ENCODE data around the gene TANGO6. TPM values are rescaled to one million over a fixed set of nuclear protein-coding genes. Genes with fewer than 3 reads are reported as not detected.

TANGO6 gene
- total RNA-seq, 2 experiments from 2014 or later: 17.1 to 18.1 TPM

DNA sequence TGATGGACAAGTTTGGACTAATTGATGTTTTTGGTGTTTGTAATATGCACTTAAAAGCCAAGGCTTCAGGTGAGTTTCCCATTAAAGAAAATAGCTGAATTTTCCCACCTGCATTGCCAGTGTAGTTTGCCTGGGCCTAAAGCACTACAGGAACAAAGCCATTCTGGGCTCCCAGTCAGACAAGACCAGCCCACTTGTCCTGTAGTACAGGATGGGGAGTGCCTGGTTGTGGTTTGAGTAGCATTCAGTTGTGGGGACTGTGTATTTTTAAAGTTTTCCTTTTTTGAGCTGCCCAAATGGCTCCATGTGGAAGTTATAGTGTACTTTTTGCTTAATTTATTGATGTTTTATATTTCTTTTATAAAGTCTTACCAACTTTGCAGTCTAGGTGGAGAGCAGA lies 91.7 kb downstream of the TANGO6 start:
- TF ChIP-seq, protein P1, sequence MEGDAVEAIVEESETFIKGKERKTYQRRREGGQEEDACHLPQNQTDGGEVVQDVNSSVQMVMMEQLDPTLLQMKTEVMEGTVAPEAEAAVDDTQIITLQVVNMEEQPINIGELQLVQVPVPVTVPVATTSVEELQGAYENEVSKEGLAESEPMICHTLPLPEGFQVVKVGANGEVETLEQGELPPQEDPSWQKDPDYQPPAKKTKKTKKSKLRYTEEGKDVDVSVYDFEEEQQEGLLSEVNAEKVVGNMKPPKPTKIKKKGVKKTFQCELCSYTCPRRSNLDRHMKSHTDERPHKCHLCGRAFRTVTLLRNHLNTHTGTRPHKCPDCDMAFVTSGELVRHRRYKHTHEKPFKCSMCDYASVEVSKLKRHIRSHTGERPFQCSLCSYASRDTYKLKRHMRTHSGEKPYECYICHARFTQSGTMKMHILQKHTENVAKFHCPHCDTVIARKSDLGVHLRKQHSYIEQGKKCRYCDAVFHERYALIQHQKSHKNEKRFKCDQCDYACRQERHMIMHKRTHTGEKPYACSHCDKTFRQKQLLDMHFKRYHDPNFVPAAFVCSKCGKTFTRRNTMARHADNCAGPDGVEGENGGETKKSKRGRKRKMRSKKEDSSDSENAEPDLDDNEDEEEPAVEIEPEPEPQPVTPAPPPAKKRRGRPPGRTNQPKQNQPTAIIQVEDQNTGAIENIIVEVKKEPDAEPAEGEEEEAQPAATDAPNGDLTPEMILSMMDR (IDR thresholded peaks at IDR 0.05): no peak
- Mint-ChIP-seq H3K36me3 (ENCODE audit: low read depth) (peaks cover 75% of the 10 kb centered on the region), H3K27me3 (no peaks in the 10 kb centered on the region), H3K4me3 (no peak overlapping the region), H3K9me3 (no peaks in the 10 kb centered on the region), H3K27ac (no peak overlapping the region), H3K4me1 (ENCODE audit: low read depth) (no peaks in the 10 kb centered on the region)
- POLR2A ChIA-PET: interaction anchor here (0.7 kb wide), 1 partner anchor 264 kb away, joined by 3 read pairs; no protein-coding TSS in a partner anchor
- peaks cover 23% of the 10 kb centered on the region for H3K36me3 ChIP-seq (ENCODE audit: insufficient read depth, low read length)
- no peaks in the 10 kb centered on the region for H3K4me1 ChIP-seq (ENCODE audit: insufficient read depth, low read length)
- DNase-seq (no peak), ATAC-seq (ENCODE audit: poor library complexity) (no peak)
- H3K27me3 ChIP-seq (ENCODE audit: control insufficient read depth in 1 of 2, insufficient read depth in 2 of 2, low read length in 2 of 2): no peaks in the 10 kb centered on the region
- H3K27ac ChIP-seq (ENCODE audit: low read depth in 1 of 2, low read length in 2 of 2): no peak overlapping the region
- CTCF ChIA-PET: no interaction called here
- H3K9me3 ChIP-seq (ENCODE audit: control insufficient read depth in 1 of 2, insufficient read depth in 1 of 2, low read length in 2 of 2): no peaks in the 10 kb centered on the region
- intact Hi-C loops (cut with DNase I, micrococcal nuclease): no loop called here
- no peak overlapping the region for H3K4me3 ChIP-seq (ENCODE audit: low read length)

DNA sequence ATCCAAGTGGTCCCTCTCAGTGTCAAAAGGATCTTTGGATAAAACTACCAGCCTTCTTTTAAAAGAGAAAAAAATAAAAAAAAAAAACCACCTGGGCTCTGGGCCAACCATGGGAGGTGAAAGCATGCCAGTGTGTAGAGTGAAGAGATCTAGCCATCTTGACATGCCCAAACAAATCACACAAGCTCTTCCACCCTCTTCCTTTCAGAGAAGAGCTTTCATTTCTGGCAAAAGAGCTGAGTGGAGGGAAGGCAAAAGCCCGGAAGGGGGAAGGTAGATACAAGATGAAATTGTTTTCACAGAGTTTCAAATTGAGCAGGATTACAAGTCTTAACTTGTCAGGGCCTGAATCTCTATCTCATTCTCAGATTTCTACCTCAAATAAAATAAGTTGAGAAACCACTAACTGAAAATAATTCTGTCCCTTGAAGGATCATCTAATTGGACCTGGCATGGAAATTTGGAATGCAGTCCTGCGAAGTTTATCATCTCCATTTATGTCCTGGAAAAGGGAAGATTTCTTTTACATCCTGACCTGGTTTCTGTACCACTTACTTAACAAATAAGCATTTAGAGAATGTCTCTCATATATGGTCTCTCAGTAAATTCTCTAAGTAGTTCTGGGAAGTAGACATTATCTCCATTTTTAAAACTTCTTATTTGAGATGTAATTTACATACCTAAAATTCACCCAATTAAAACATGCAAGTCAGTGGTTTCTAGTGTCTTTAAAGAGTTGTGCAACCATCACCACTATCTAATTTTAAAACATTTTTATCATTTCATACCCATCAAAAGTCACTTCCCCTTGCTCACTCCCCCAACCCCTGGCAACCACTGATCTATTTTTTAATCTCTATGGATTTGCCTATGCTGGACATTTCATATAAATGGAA lies 93.7 kb downstream of the TANGO6 start:
- Histone ChIP-seq H3K9me3 (ENCODE audit: control insufficient read depth in 1 of 2, insufficient read depth in 1 of 2, low read length in 2 of 2) (no peaks in the 10 kb centered on the region), H3K4me1 (ENCODE audit: insufficient read depth, low read length) (no peaks in the 10 kb centered on the region), H3K4me3 (ENCODE audit: low read length) (no peak overlapping the region), H3K27ac (ENCODE audit: low read depth in 1 of 2, low read length in 2 of 2) (no peak overlapping the region), H3K27me3 (ENCODE audit: control insufficient read depth in 1 of 2, insufficient read depth in 2 of 2, low read length in 2 of 2) (no peaks in the 10 kb centered on the region), H3K36me3 (ENCODE audit: insufficient read depth, low read length) (peaks cover 10% of the 10 kb centered on the region)
- Mint-ChIP-seq H3K9me3 (no peaks in the 10 kb centered on the region), H3K27ac (no peak overlapping the region), H3K27me3 (no peaks in the 10 kb centered on the region), H3K4me1 (ENCODE audit: low read depth) (no peaks in the 10 kb centered on the region), H3K36me3 (ENCODE audit: low read depth) (peaks cover 64% of the 10 kb centered on the region), H3K4me3 (no peak overlapping the region)
- TF ChIP-seq, protein P1 (IDR thresholded peaks at IDR 0.05): no peak
- intact Hi-C loops (cut with DNase I, micrococcal nuclease): no loop called here
- DNase-seq: no peak
- CTCF ChIA-PET: no interaction called here
- POLR2A ChIA-PET: no interaction called here
- no peak for ATAC-seq (ENCODE audit: poor library complexity)

DNA sequence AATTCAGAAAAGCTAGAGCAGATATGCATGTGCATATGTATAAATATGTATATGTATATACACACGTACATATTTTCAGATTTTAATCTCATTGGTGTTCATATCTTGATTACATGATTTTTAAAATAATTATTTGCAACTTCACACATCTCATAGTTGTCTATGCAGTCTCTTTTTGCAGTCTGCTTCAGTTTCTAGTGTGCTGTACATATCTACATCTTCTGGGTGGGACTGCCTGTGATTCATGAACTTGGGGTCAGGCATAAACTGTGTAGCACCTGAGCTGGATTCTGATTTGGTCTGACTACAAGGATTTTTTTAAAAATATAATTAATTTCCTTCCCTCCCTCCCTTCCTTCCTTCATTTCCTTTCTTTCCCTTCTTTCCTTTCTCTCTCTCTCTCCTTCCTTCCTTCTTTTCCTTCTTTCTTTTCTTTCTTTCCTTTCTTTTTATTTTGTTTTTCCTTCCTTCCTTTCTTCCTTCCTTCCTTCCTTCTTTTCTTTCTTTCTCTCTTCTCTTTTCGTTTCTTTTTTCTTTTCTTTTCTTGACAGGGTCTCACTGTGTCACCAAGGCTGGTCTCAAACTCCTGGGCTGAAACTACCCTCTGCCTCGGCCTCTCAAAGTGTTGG lies 96.5 kb downstream of the TANGO6 start:
- Histone ChIP-seq H3K27me3 (ENCODE audit: control insufficient read depth in 1 of 2, insufficient read depth in 2 of 2, low read length in 2 of 2) (no peaks in the 10 kb centered on the region), H3K9me3 (ENCODE audit: control insufficient read depth in 1 of 2, insufficient read depth in 1 of 2, low read length in 2 of 2) (peaks cover 10 to 12% of the 10 kb centered on the region in 2 experiments), H3K4me1 (ENCODE audit: insufficient read depth, low read length) (no peaks in the 10 kb centered on the region), H3K27ac (ENCODE audit: low read depth in 1 of 2, low read length in 2 of 2) (no peak overlapping the region), H3K36me3 (ENCODE audit: insufficient read depth, low read length) (peaks cover 15% of the 10 kb centered on the region), H3K4me3 (ENCODE audit: low read length) (no peak overlapping the region)
- Mint-ChIP-seq H3K27me3 (no peaks in the 10 kb centered on the region), H3K36me3 (ENCODE audit: low read depth) (peaks cover 61% of the 10 kb centered on the region), H3K4me3 (no peak overlapping the region), H3K27ac (no peak overlapping the region), H3K9me3 (peaks cover 8% of the 10 kb centered on the region), H3K4me1 (ENCODE audit: low read depth) (no peaks in the 10 kb centered on the region)
- ChIA-PET CTCF (interaction anchor here (0.5 kb wide), 1 partner anchor 183 kb away, joined by 4 read pairs; no protein-coding TSS in a partner anchor), POLR2A (no interaction called here)
- ATAC-seq (ENCODE audit: poor library complexity): no peak
- intact Hi-C loops (cut with DNase I, micrococcal nuclease): no loop called here
- TF ChIP-seq, protein P1 (IDR thresholded peaks at IDR 0.05): no peak
- DNase-seq: no peak
